Neural cell (in vitro differentiated cells): Measurements from ENCODE around the gene MBTPS2.

Experiments
- CTCF ChIP-seq: fragments of 450-650 bp; IDR thresholded peaks from 2 replicates; pipeline ENCODE4 v1.5.1; 2014; ENCODE audit warnings: antibody characterized with exemption, mild to moderate bottlenecking, moderate library complexity; ENCODE audit not compliant: poor library complexity, severe bottlenecking
- EZH2 ChIP-seq: fragments of 200-600, 300-800 bp; shearing (Covaris generic), sonication (generic); IDR thresholded peaks from 2 replicates; pipeline ENCODE4 v1.6.1; 2014; ENCODE audit warnings: antibody characterized with exemption, low read length, borderline replicate concordance, mild to moderate bottlenecking; ENCODE audit not compliant: insufficient read depth, poor library complexity, severe bottlenecking
- RAD21 ChIP-seq: fragments of 450-650 bp; conservative IDR thresholded peaks from 2 replicates; pipeline ENCODE4 v1.6.1; 2014; ENCODE audit warnings: antibody characterized with exemption, mild to moderate bottlenecking, moderate library complexity
- TAF1 ChIP-seq: IDR thresholded peaks from 2 replicates; pipeline ENCODE4 v1.6.1; 2012; ENCODE audit warnings: low read depth

DNA sequence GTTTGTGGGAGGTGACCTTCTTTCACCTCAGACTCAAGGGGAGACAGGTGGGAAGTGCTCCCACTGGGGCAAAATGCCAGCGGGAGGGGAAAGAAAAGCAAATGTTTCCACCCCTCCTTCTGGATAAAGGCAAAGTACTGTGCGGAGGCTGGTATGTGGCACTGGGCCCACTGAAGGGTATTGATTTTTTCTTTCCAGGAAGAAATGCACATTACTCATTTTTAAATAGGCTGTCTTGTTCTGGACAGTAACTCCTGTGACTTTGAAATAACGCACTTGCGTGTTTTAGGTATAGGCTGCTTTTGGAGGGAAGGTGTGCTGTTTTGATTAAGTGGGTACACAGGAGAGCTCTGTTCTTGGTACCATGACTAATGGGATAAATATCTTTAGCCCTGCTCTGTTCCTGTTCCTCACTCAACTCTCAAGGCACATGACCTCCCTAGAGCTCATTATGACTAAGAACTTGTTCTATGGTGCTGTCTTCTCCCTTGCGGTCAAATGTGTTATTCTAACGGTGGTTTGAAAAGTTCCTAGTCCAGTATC is 40.7 kb upstream of the MBTPS2 start:
- no peak for TF ChIP-seq EZH2
- TF ChIP-seq CTCF: no peak
- TF ChIP-seq TAF1: no peak
- TF ChIP-seq RAD21: no peak
